Activated B cell treated with CpG ODN at 0.5 μM for 24 hours (primary cell): ENCODE results near the gene DLG4. TPM values are rescaled to one million over a fixed set of nuclear protein-coding genes. Genes with fewer than 3 reads are reported as not detected.

Experiments used
- ATAC-seq: fragments of 200-7000 bp; cut with Tn5 transposase; one replicate; pipeline ENCODE4 v1.10.0; 2021; ENCODE audit warnings: low read depth, mild to moderate bottlenecking, moderate library complexity
- CTCF ChIA-PET: fragments of 350-600 bp; sonication (Branson Sonifier 250); formaldehyde crosslinking; loops from one replicate; lab custom pipeline; 2021; ENCODE audit warnings: antibody characterized with exemption; lab: Charles Lee
- POLR2A ChIA-PET: fragments of 350-600 bp; sonication (Branson Sonifier 250); formaldehyde crosslinking; loops from one replicate; lab custom pipeline; 2021; ENCODE audit warnings: antibody characterized with exemption; lab: Charles Lee
- DNase-seq: peaks from one replicate; pipeline ENCODE4 v3.0.0; 2022
- H3K27ac Mint-ChIP-seq: one replicate; pipeline ENCODE4 v1.8.0; 2020; ENCODE audit warnings: mixed read lengths
- H3K27me3 Mint-ChIP-seq: one replicate; pipeline ENCODE4 v1.8.0; 2021; ENCODE audit warnings: mixed read lengths
- H3K36me3 Mint-ChIP-seq: one replicate; pipeline ENCODE4 v1.8.0; 2021; ENCODE audit warnings: low read depth, mixed read lengths
- H3K4me1 Mint-ChIP-seq: one replicate; pipeline ENCODE4 v1.8.0; 2021; ENCODE audit warnings: mixed read lengths
- H3K4me3 Mint-ChIP-seq: one replicate; pipeline ENCODE4 v1.8.0; 2020; ENCODE audit warnings: mild to moderate bottlenecking, mixed read lengths
- H3K9me3 Mint-ChIP-seq: one replicate; pipeline ENCODE4 v1.8.0; 2020; ENCODE audit warnings: mixed read lengths
- intact Hi-C: fragments of 100-400 bp; cut with micrococcal nuclease; formaldehyde crosslinking; loops from one replicate; pipeline ENCODE4 v1.15.1; 2024
- total RNA-seq: library from RNA; stranded (reverse); gene quantifications from 2 replicates; pipeline ENCODE4 v1.2.3, GENCODE V29; 2022
- TF ChIP-seq, protein P1 (sequence below): fragments of 200-600 bp; IDR thresholded peaks from one replicate; pipeline ENCODE4 v1.8.0; 2022; ENCODE audit warnings: antibody characterized with exemption, mild to moderate bottlenecking

DLG4 gene
- total RNA-seq, 1 donor from 2014 or later = 3.9 TPM

DNA sequence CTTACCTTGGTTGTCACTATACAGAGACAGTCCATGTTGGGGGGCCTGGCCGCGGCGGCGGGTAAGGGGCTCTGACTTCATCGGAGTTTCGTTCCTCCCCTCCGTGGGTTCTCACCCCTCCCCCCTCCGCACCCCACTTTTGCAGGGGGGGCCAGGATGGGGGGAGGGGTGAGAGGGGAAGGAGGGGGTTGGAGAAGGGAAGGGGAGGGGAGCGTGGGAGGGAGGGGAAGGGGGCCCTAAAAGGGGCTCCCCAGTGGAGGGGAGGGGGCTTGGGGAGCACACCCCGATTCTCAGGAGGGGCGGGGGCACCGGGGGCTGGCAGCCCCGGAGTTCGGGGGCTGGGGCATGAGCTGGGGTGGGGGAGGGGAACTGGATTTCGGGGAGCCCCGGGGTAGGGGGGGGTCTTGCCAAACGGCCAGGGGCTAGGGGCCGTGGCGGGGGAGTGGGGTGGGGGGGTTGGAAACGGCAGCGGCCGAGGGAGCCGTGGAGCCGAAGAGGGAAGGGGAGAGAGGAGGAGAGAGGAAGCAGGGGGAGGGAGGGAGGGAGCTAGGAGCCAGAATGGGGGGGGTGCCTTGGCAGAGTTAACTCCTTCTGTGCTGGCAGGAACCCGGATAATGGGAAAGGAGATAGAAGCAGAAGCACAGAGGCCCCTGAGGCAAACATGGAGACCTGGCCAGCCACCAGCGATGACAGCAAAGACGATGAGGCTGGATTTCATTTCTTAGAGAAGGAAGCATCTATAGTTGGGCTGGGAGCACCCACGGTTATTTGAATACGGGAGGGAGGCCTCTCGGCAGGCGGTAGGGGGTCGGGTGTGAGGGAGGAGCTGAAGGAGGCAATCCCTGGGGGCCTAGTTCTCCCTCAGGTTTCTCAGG lies 2.3 kb downstream of the DLG4 start:
- ChIA-PET CTCF (no interaction called here), POLR2A (interaction anchor here (0.8 to 10.5 kb wide), 2 partner anchors 19 to 92 kb away, joined by 3 to 245 read pairs; partner anchors contain the start of genes DVL2, GABARAP and PHF23)
- H3K27ac Mint-ChIP-seq = no peak overlapping the region
- no peaks in the 10 kb centered on the region for H3K27me3 Mint-ChIP-seq
- peaks cover 70% of the 10 kb centered on the region for H3K4me1 Mint-ChIP-seq
- DNase-seq = no peak
- ATAC-seq = no peak
- intact Hi-C loops = loop anchor here (5.0 kb wide), 1 partner anchor 135 kb away; the partner anchor contains the start of gene KCTD11
- peak overlapping the region; percentile 46 for H3K4me3 Mint-ChIP-seq
- TF ChIP-seq, protein P1, sequence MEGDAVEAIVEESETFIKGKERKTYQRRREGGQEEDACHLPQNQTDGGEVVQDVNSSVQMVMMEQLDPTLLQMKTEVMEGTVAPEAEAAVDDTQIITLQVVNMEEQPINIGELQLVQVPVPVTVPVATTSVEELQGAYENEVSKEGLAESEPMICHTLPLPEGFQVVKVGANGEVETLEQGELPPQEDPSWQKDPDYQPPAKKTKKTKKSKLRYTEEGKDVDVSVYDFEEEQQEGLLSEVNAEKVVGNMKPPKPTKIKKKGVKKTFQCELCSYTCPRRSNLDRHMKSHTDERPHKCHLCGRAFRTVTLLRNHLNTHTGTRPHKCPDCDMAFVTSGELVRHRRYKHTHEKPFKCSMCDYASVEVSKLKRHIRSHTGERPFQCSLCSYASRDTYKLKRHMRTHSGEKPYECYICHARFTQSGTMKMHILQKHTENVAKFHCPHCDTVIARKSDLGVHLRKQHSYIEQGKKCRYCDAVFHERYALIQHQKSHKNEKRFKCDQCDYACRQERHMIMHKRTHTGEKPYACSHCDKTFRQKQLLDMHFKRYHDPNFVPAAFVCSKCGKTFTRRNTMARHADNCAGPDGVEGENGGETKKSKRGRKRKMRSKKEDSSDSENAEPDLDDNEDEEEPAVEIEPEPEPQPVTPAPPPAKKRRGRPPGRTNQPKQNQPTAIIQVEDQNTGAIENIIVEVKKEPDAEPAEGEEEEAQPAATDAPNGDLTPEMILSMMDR = no peak
- no peaks in the 10 kb centered on the region for H3K9me3 Mint-ChIP-seq
- H3K36me3 Mint-ChIP-seq = peaks cover 17% of the 10 kb centered on the region

DNA sequence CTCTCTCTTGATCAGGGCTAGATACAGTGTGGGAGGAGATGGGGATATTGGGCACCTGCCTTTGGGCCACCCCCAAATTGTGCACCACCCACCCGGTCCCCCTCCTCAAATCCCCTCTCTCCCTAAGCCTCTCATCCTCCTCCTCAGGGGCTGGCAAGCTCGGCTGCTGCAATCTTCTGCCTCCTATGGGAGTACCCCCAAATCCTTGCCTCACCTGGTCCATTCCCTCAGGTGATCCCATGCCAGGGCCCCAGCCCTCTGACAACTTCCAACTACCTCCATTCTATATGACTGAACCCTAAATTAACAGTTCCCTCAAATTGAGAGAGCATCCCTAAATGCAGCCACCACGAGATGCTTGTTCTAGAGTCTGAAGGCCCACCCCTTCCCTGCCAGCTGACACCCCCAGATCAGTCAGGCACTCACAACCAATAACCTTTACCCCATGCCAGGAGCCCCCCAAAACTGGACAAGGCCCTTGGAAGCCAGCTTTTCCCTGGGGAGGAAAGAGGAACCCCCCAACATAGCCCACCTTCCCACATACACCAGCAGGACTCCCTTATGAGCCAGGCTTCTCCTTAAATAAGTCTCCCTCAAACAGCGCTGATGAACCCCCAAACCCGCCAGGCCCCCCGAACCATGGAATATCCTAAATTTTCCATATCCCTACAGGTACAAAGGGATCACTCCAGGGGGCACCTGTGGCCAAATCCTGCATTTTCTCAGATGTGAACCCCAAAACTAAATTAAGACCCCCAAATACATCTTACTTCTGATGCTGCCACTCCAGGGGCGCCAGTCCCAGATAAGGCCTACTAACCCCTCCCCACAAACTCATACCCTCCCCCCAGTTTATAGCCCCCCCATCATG lies 3.2 kb downstream of the DLG4 start:
- H3K4me3 Mint-ChIP-seq = no peak overlapping the region
- DNase-seq (no peak), ATAC-seq (no peak)
- TF ChIP-seq, protein P1 = no peak
- POLR2A ChIA-PET = interaction anchor here (0.5 to 2.5 kb wide), 3 partner anchors 23 to 264 kb away, joined by 3 to 10 read pairs (median 4); partner anchors contain the start of genes GABARAP and PHF23
- no peaks in the 10 kb centered on the region for H3K9me3 Mint-ChIP-seq
- peak overlapping the region; percentile 53 for H3K27ac Mint-ChIP-seq
- H3K4me1 Mint-ChIP-seq = peaks cover 69% of the 10 kb centered on the region
- intact Hi-C loops = loop anchor here (5.0 kb wide), 1 partner anchor 136 kb away; the partner anchor contains the start of gene KCTD11
- CTCF ChIA-PET = no interaction called here
- H3K27me3 Mint-ChIP-seq = no peaks in the 10 kb centered on the region
- H3K36me3 Mint-ChIP-seq = peaks cover 9% of the 10 kb centered on the region

DNA sequence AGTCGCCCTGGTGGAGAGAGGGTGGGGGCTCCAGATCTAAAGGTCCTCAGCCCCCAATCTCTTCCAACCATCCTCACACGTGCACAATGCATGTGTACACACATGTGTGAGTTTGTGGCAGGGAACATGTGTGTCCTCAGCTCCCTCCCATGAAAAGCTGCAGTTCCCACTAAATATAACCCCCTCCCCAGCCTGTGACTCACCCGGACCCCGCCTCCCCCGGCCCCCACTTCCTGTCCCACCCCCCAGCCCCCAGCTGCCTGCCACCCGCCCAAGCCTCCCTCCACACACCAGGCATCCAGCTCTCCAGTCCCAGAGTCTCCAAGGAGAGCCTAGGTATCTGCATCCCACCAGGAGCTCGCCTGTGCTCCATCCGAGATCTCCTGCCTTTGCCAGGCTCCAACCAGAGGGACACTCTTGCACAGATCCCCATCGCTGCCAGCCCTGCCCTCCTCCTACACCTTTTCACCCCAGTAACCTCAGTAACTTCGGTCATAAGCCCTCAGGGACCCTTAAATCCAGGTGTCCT lies 3.9 kb downstream of the DLG4 start:
- Mint-ChIP-seq H3K27me3 (no peaks in the 10 kb centered on the region), H3K4me1 (peaks cover 62% of the 10 kb centered on the region), H3K9me3 (no peaks in the 10 kb centered on the region), H3K36me3 (peaks cover 5% of the 10 kb centered on the region), H3K27ac (peak overlapping the region; percentile 53), H3K4me3 (no peak overlapping the region)
- ChIA-PET CTCF (no interaction called here), POLR2A (interaction anchor here (0.5 to 2.7 kb wide), 4 partner anchors 23 to 265 kb away, joined by 3 to 21 read pairs (median 7); partner anchors contain the start of genes GABARAP and PHF23)
- DNase-seq (no peak), ATAC-seq (no peak)
- TF ChIP-seq, protein P1 = no peak
- intact Hi-C loops = loop anchor here (1.0 to 5.0 kb wide), 2 partner anchors 82 to 137 kb away; partner anchors contain the start of gene KCTD11

DNA sequence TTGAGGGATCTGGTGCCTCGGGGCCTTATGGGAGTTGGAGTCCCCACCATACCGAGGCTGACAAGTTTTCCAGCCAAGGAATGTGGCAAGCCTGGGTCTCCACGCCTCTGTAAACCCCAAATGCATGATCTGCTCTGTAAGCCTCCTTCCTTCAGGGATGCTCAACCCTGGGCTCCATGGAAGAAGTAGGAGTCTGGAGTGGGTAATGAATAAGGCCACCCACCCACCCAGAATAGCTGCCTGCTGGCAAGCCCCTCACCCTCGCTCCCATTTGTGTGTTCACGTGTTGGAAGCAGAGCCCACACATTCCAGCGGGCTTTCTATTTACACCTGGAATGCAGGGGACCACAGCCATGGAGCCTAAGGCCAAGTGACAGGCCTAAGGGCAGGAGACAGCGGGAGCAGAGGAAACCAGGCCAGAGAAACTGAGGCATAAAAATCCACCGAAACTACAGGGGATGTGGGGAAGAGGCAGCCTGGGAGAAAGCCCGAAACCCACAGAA lies 4.4 kb downstream of the DLG4 start:
- Mint-ChIP-seq H3K36me3 (peaks cover 2% of the 10 kb centered on the region), H3K27ac (peak overlapping the region; percentile 94), H3K4me1 (peaks cover 56% of the 10 kb centered on the region), H3K27me3 (no peaks in the 10 kb centered on the region), H3K9me3 (no peaks in the 10 kb centered on the region), H3K4me3 (peak overlapping the region; percentile 88)
- TF ChIP-seq, protein P1 = no peak
- DNase-seq (no peak), ATAC-seq (no peak)
- intact Hi-C loops = loop anchor here (1.0 to 5.0 kb wide), 2 partner anchors 82 to 137 kb away; partner anchors contain the start of gene KCTD11
- ChIA-PET POLR2A (interaction anchor here (0.8 to 2.7 kb wide), 8 partner anchors 9 to 189 kb away, joined by 3 to 21 read pairs (median 4); partner anchors contain the start of genes DVL2, GABARAP, PHF23 and TMEM256), CTCF (no interaction called here)
